Neural cell (in vitro differentiated cells): Measurements from ENCODE around the gene KRT2. TPM values are rescaled to one million over a fixed set of nuclear protein-coding genes. Genes with fewer than 3 reads are reported as not detected.

Experiments
- H2AFZ ChIP-seq: fragments of 200-600, 300-800 bp; sonication (generic), shearing (Covaris generic); 2 replicates; pipeline ENCODE4 v1.6.0; 2014; ENCODE audit warnings: low read depth, mild to moderate bottlenecking, antibody characterized with exemption, low read length, moderate library complexity
- H3F3A ChIP-seq: fragments of 200-600 bp; shearing (Covaris generic); 2 replicates; pipeline ENCODE4 v1.6.1; 2016; ENCODE audit warnings: mild to moderate bottlenecking, moderate library complexity, mixed read lengths, antibody characterized with exemption, low read length; ENCODE audit not compliant: insufficient read depth, poor library complexity, severe bottlenecking
- H3K27ac ChIP-seq: fragments of 200-600, 300-800 bp; sonication (generic), shearing (Covaris generic); 2 replicates; pipeline ENCODE4 v1.5.1; 2014; ENCODE audit warnings: mild to moderate bottlenecking, low read length, moderate library complexity
- H3K27me3 ChIP-seq: fragments of 300-800, 200-600 bp; sonication (generic), shearing (Covaris generic); 2 replicates; pipeline ENCODE4 v1.6.0; 2014; ENCODE audit warnings: mild to moderate bottlenecking, low read depth, low read length, moderate library complexity; ENCODE audit not compliant: insufficient read depth
- H3K36me3 ChIP-seq: fragments of 300-800, 200-600 bp; sonication (generic), shearing (Covaris generic); 2 replicates; pipeline ENCODE4 v1.5.1; 2014; ENCODE audit warnings: mild to moderate bottlenecking, antibody characterized with exemption, low read length, moderate library complexity; ENCODE audit not compliant: insufficient read depth
- H3K4me2 ChIP-seq: fragments of 300-800, 200-600 bp; sonication (generic), shearing (Covaris generic); 2 replicates; pipeline ENCODE4 v1.6.0; 2014; ENCODE audit warnings: mild to moderate bottlenecking, low read length
- H3K4me3 ChIP-seq: fragments of 300-800, 200-600 bp; sonication (generic), shearing (Covaris generic); 2 replicates; pipeline ENCODE4 v1.5.1; 2014; ENCODE audit warnings: mild to moderate bottlenecking, low read length, moderate library complexity
- H3K79me2 ChIP-seq: fragments of 200-600 bp; shearing (Covaris generic); replicated peaks from 2 replicates; pipeline ENCODE4 v1.6.0; 2014; ENCODE audit warnings: mild to moderate bottlenecking, low read length, moderate library complexity; ENCODE audit not compliant: insufficient read depth
- H3K9ac ChIP-seq: fragments of 300-800, 200-600 bp; sonication (generic), shearing (Covaris generic); 2 replicates; pipeline ENCODE4 v1.6.1; 2016; ENCODE audit warnings: mild to moderate bottlenecking, low read length, mixed read lengths
- H3K9me2 ChIP-seq: fragments of 200-600 bp; shearing (Covaris generic); 2 replicates; pipeline ENCODE4 v1.6.1; 2016; ENCODE audit warnings: mild to moderate bottlenecking, low read length, mixed read lengths; ENCODE audit not compliant: insufficient read depth
- H3K9me3 ChIP-seq: fragments of 200-600, 300-800 bp; sonication (generic), shearing (Covaris generic); 2 replicates; pipeline ENCODE4 v1.6.1; 2016; ENCODE audit warnings: mild to moderate bottlenecking, mixed run types, low read length, moderate library complexity, mixed read lengths
- H4K20me1 ChIP-seq: fragments of 200-600 bp; shearing (Covaris generic); 2 replicates; pipeline ENCODE4 v1.6.1; 2016; ENCODE audit warnings: mild to moderate bottlenecking, mixed run types; ENCODE audit not compliant: insufficient read depth
- CTCF ChIP-seq: fragments of 450-650 bp; IDR thresholded peaks from 2 replicates; pipeline ENCODE4 v1.5.1; 2014; ENCODE audit warnings: antibody characterized with exemption, mild to moderate bottlenecking, moderate library complexity; ENCODE audit not compliant: poor library complexity, severe bottlenecking
- EP300 ChIP-seq: fragments of 450-650 bp; conservative IDR thresholded peaks from 2 replicates; pipeline ENCODE4 v1.6.1; 2014; ENCODE audit warnings: antibody characterized with exemption, mild to moderate bottlenecking, moderate library complexity; ENCODE audit not compliant: poor library complexity, severe bottlenecking
- EZH2 ChIP-seq: fragments of 200-600, 300-800 bp; shearing (Covaris generic), sonication (generic); IDR thresholded peaks from 2 replicates; pipeline ENCODE4 v1.6.1; 2014; ENCODE audit warnings: antibody characterized with exemption, low read length, borderline replicate concordance, mild to moderate bottlenecking; ENCODE audit not compliant: insufficient read depth, poor library complexity, severe bottlenecking
- MXI1 ChIP-seq: fragments of 450-650 bp; conservative IDR thresholded peaks from 2 replicates; pipeline ENCODE4 v1.6.1; 2014; ENCODE audit warnings: antibody characterized with exemption, mild to moderate bottlenecking; ENCODE audit not compliant: poor library complexity, severe bottlenecking
- POLR2AphosphoS5 ChIP-seq: IDR thresholded peaks from 2 replicates; pipeline ENCODE4 v1.6.1; 2012
- RAD21 ChIP-seq: fragments of 450-650 bp; conservative IDR thresholded peaks from 2 replicates; pipeline ENCODE4 v1.6.1; 2014; ENCODE audit warnings: antibody characterized with exemption, mild to moderate bottlenecking, moderate library complexity
- REST ChIP-seq: IDR thresholded peaks from 2 replicates; pipeline ENCODE4 v1.6.1; 2012; ENCODE audit warnings: borderline replicate concordance
- SMC3 ChIP-seq: fragments of 450-650 bp; conservative IDR thresholded peaks from 2 replicates; pipeline ENCODE4 v1.6.1; 2014; ENCODE audit warnings: antibody characterized with exemption, mild to moderate bottlenecking, moderate library complexity; ENCODE audit not compliant: poor library complexity
- TAF1 ChIP-seq: IDR thresholded peaks from 2 replicates; pipeline ENCODE4 v1.6.1; 2012; ENCODE audit warnings: low read depth
- polyA plus RNA-seq: library from polyadenylated mRNA; depleted of rRNA; stranded (reverse); fragments of >200 nt; gene quantifications from 2 replicates; pipeline ENCODE4 v1.2.3, GENCODE V29; 2014

The KRT2 gene
- polyA plus RNA-seq, 1 donor from 2014 or later: not detected

- H3K36me3 ChIP-seq: no peaks in the 10 kb centered on the region
- no peaks in the 10 kb centered on the region for H3K9me3 ChIP-seq
- no peaks in the 10 kb centered on the region for H3K79me2 ChIP-seq
- no peaks in the 10 kb centered on the region for H3K9me2 ChIP-seq
- no peaks in the 10 kb centered on the region for H3K27me3 ChIP-seq
- TF ChIP-seq SMC3 (no peak), RAD21 (no peak), MXI1 (no peak), REST (no peak), CTCF (no peak), TAF1 (no peak)
- no peak overlapping the region for H3K4me2 ChIP-seq
- no peak overlapping the region for H3K9ac ChIP-seq
- H2AFZ ChIP-seq: no peak overlapping the region
- H3K4me3 ChIP-seq: no peak overlapping the region
- no peaks in the 10 kb centered on the region for H3F3A ChIP-seq
- H4K20me1 ChIP-seq: no peaks in the 10 kb centered on the region
- no peak overlapping the region for H3K27ac ChIP-seq
Observed at GRCh38 chr12:52676163-52676562, 24.2 kb upstream of the KRT2 start.

- H4K20me1 ChIP-seq: no peaks in the 10 kb centered on the region
- no peaks in the 10 kb centered on the region for H3K27me3 ChIP-seq
- H3K36me3 ChIP-seq: no peaks in the 10 kb centered on the region
- H3K27ac ChIP-seq: no peak overlapping the region
- no peaks in the 10 kb centered on the region for H3F3A ChIP-seq
- TF ChIP-seq RAD21 (no peak), TAF1 (no peak)
- no peak overlapping the region for H3K9ac ChIP-seq
- H3K79me2 ChIP-seq: no peaks in the 10 kb centered on the region
- H3K9me3 ChIP-seq: no peaks in the 10 kb centered on the region
- no peak overlapping the region for H3K4me2 ChIP-seq
- no peak overlapping the region for H3K4me3 ChIP-seq
- H3K9me2 ChIP-seq: no peaks in the 10 kb centered on the region
- no peak overlapping the region for H2AFZ ChIP-seq
Observed at GRCh38 chr12:52675301-52675701, 23.3 kb upstream of the KRT2 start.

- Histone ChIP-seq H3K27me3 (no peaks in the 10 kb centered on the region), H3K4me2 (no peak overlapping the region), H3K9ac (no peak overlapping the region), H3F3A (no peaks in the 10 kb centered on the region), H3K36me3 (no peaks in the 10 kb centered on the region), H3K79me2 (no peaks in the 10 kb centered on the region), H3K27ac (no peak overlapping the region), H3K4me3 (no peak overlapping the region), H2AFZ (no peak overlapping the region), H3K9me3 (no peaks in the 10 kb centered on the region), H4K20me1 (no peaks in the 10 kb centered on the region), H3K9me2 (no peaks in the 10 kb centered on the region)
- no peak for TF ChIP-seq EZH2
- TF ChIP-seq TAF1: no peak
- no peak for TF ChIP-seq SMC3
- no peak for TF ChIP-seq POLR2AphosphoS5
- no peak for TF ChIP-seq RAD21
- no peak for TF ChIP-seq CTCF
- TF ChIP-seq REST: no peak
- no peak for TF ChIP-seq EP300
- no peak for TF ChIP-seq MXI1
Observed at GRCh38 chr12:52674433-52674775, 22.4 kb upstream of the KRT2 start.
